GM12892 (cell line): Measurements from ENCODE around the gene ACACB.

Source experiments
- POLR2A ChIP-seq: IDR thresholded peaks from 2 replicates; pipeline ENCODE4 v1.6.1; 2011; ENCODE audit warnings: low read depth, low read length, control low read depth
- POLR2AphosphoS5 ChIP-seq: IDR thresholded peaks from 2 replicates; pipeline ENCODE4 v1.6.1; 2011; ENCODE audit warnings: low read depth, low read length, control low read depth
- TAF1 ChIP-seq: IDR thresholded peaks from 2 replicates; pipeline ENCODE4 v1.6.1; 2011; ENCODE audit warnings: low read depth, mild to moderate bottlenecking, control low read depth, low read length, borderline replicate concordance

DNA sequence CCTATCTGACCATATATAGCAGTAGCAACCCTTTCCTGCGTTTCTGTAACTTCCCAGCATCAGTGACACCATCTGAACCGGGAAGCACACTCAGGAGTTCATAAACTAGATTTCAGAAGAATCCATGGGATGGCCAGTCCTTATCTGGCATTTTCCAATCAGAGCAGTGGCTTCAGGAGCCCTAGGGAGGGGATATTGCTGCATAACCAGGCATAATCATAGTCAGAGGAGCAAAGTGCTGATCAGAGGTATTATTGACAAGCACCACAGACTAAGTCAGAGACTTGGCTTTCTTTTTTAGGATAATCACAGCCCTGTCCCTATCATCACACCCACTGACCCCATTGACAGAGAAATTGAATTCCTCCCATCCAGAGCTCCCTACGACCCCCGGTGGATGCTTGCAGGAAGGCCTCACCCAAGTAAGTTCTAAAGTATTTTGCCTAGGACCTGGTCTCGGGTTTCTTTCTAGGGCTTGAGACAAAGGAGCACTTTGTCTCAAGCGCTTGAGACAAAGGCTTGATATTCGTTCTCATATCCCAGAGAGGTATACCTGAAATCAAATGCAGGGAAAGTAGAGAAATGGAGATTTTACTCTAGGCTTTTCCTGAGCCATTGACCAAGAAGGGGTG, 137.6 kb downstream of the ACACB start:
- no peak for TF ChIP-seq POLR2AphosphoS5
- TF ChIP-seq POLR2A: no peak
- TF ChIP-seq TAF1: no peak
